Sigmoid colon (tissue), 7 donors: ENCODE data around the gene TRIM47. TPM values are rescaled to one million over a fixed set of nuclear protein-coding genes. Genes with fewer than 3 reads are reported as not detected.
A peak's percentile ranks its signal among the peaks of the same experiment; 100 is the strongest.

Source experiments
- DNase-seq: peaks from one replicate; pipeline ENCODE4 v3.0.0-alpha.2; 2019
- H3K27ac ChIP-seq, 4 donors: fragments of 200-600 bp; sonication (generic); one replicate each; pipeline ENCODE4 v1.5.1; 2016 to 2019; ENCODE audit warnings: mild to moderate bottlenecking in 1 of 4
- H3K27me3 ChIP-seq, 3 donors: fragments of 200-600 bp; sonication (generic); one replicate each; pipeline ENCODE4 v1.5.1; 2019; ENCODE audit warnings: mild to moderate bottlenecking in 1 of 3
- H3K36me3 ChIP-seq, 4 donors: fragments of 200-600 bp; sonication (generic); one replicate each; pipeline ENCODE4 v1.5.1; 2016 to 2019
- H3K4me1 ChIP-seq, 4 donors: fragments of 200-600 bp; sonication (generic); one replicate each; pipeline ENCODE4 v1.5.1; 2017 to 2019
- H3K4me3 ChIP-seq, 4 donors: fragments of 200-600 bp; sonication (generic); one replicate each; pipeline ENCODE4 v1.5.1; 2017 to 2019; ENCODE audit warnings: mild to moderate bottlenecking in 2 of 4, moderate library complexity in 1 of 4
- H3K9me3 ChIP-seq, 4 donors: fragments of 200-600 bp in 3 of 4; sonication (generic) in 3 of 4; one replicate each; pipeline versions ENCODE4 v1.5.1 to v1.6.1; 2013 to 2019
- CTCF ChIP-seq, 4 experiments: fragments of 450-650 bp in 3 of 4; fragments of 200-600 bp in 1 of 4; IDR thresholded peaks; one replicate each; pipeline ENCODE4 v1.5.1; 2016 to 2019; ENCODE audit warnings: antibody characterized with exemption in 4 of 4, mild to moderate bottlenecking in 3 of 4, moderate library complexity in 2 of 4
- EP300 ChIP-seq, 4 donors: sonication (generic); formaldehyde crosslinking; IDR thresholded peaks; one replicate each; pipeline ENCODE4 v1.6.1; 2017; ENCODE audit warnings: antibody characterized with exemption in 4 of 4
- POLR2A ChIP-seq, 2 donors: fragments of 450-650 bp; IDR thresholded peaks; one replicate each; pipeline ENCODE4 v1.6.1; 2016; ENCODE audit warnings: antibody characterized with exemption in 2 of 2, mild to moderate bottlenecking in 2 of 2, moderate library complexity in 2 of 2
- POLR2AphosphoS5 ChIP-seq, 4 donors: sonication (generic); formaldehyde crosslinking; IDR thresholded peaks; one replicate each; pipeline ENCODE4 v1.6.1; 2017; ENCODE audit warnings: antibody characterized with exemption in 4 of 4
- WGBS, 2 donors: extraction: QIAGEN DNeasy Blood & Tissue Kit; methylation state at CpG; one replicate each; pipeline ENCODE4 v1.1.7; 2013; 5-methylcytosine and 5-hydroxymethylcytosine counted together
- intact Hi-C: fragments of 100-400 bp; cut with DNase I; formaldehyde crosslinking; loops from one replicate; pipeline ENCODE4 v1.15.1; 2023
- polyA plus RNA-seq, 3 donors: library from polyadenylated mRNA; stranded (reverse); fragments of 200-250 nt; gene quantifications; one replicate each; pipeline ENCODE4 v1.2.3, GENCODE V29; 2013
- total RNA-seq, 4 donors: library from RNA; depleted of rRNA; stranded (reverse); fragments of >200 nt; gene quantifications; one replicate each; pipeline ENCODE4 v1.1.0, GENCODE V29; 2016
- donor health status: healthy with polysubstance abuse.
- donor health status: Bipolar disorder and iron deficiency.
- donor health status: healthy.

TRIM47 gene
- total and polyA plus RNA-seq, 7 donors, result 27.8 to 41.0 (median 39.0) TPM

- intact Hi-C loops, result loop anchor here (5.0 to 10.0 kb wide), 2 partner anchors 123 to 175 kb away; partner anchors contain the start of genes GALR2, SRP68 and ZACN
- WGBS, 2 donors, result 92 to 95% methylated on average over 23 of the region's 23 CpGs
- Histone ChIP-seq H3K4me3 (no peak overlapping the region), H3K27ac (no peak overlapping the region), H3K4me1 (peaks cover 0 to 34% (median 28%) of the 10 kb centered on the region in 4 donors), H3K27me3 (no peaks in the 10 kb centered on the region), H3K36me3 (peaks cover 25 to 51% (median 34%) of the 10 kb centered on the region in 4 donors), H3K9me3 (no peaks in the 10 kb centered on the region)
- TF ChIP-seq CTCF (IDR thresholded peaks at IDR 0.05) (no peak), POLR2AphosphoS5 (IDR thresholded peaks at IDR 0.05) (no peak)
- DNase-seq, result peak; percentile 66
These were observed 21.5 kb upstream of the TRIM47 start for GRCh38 chr17:75899767-75900468.

GRCh38 chr17:75899353-75899752 lies 21.0 kb upstream of the TRIM47 start:
- intact Hi-C loops, result loop anchor here (5.0 kb wide), 1 partner anchor 122 kb away; a partner anchor contains a TSS
- Histone ChIP-seq H3K27me3 (no peaks in the 10 kb centered on the region), H3K36me3 (peaks cover 25 to 51% (median 34%) of the 10 kb centered on the region in 4 donors), H3K9me3 (no peaks in the 10 kb centered on the region), H3K4me1 (peaks cover 0 to 39% (median 34%) of the 10 kb centered on the region in 4 donors), H3K4me3 (no peak overlapping the region), H3K27ac (no peak overlapping the region)
- DNase-seq, result peak; percentile 68
- TF ChIP-seq POLR2A (IDR thresholded peaks at IDR 0.05) (no peak), CTCF (IDR thresholded peaks at IDR 0.05) (no peak), POLR2AphosphoS5 (IDR thresholded peaks at IDR 0.05) (no peak), EP300 (IDR thresholded peaks at IDR 0.05) (no peak)
- 91 to 95% methylated on average over 13 of the region's 13 CpGs for WGBS, 2 donors

- Histone ChIP-seq H3K4me1 (peaks cover 0 to 39% (median 34%) of the 10 kb centered on the region in 4 donors), H3K4me3 (no peak overlapping the region), H3K27me3 (no peaks in the 10 kb centered on the region), H3K9me3 (no peaks in the 10 kb centered on the region), H3K27ac (no peak overlapping the region), H3K36me3 (peaks cover 25 to 51% (median 34%) of the 10 kb centered on the region in 4 donors)
- TF ChIP-seq CTCF (IDR thresholded peaks at IDR 0.05) (no peak), EP300 (IDR thresholded peaks at IDR 0.05) (no peak), POLR2A (IDR thresholded peaks at IDR 0.05) (no peak), POLR2AphosphoS5 (IDR thresholded peaks at IDR 0.05) (no peak)
- DNase-seq, result peak; percentile 64
- intact Hi-C loops, result loop anchor here (5.0 kb wide), 1 partner anchor 121 kb away; a partner anchor contains a TSS
- 96 to 97% methylated on average over 16 of the region's 16 CpGs for WGBS, 2 donors
These were observed 20.4 kb upstream of the TRIM47 start for GRCh38 chr17:75898791-75899190.

- Histone ChIP-seq H3K27ac (peak overlapping the region in 2 of 4 donors; percentile 95), H3K4me3 (no peak overlapping the region), H3K9me3 (no peaks in the 10 kb centered on the region), H3K4me1 (peaks cover 0 to 39% (median 34%) of the 10 kb centered on the region in 4 donors), H3K27me3 (no peaks in the 10 kb centered on the region), H3K36me3 (peaks cover 25 to 49% (median 34%) of the 10 kb centered on the region in 4 donors)
- TF ChIP-seq POLR2A (IDR thresholded peaks at IDR 0.05) (no peak), POLR2AphosphoS5 (IDR thresholded peaks at IDR 0.05) (no peak), CTCF (IDR thresholded peaks at IDR 0.05) (no peak)
- intact Hi-C loops, result loop anchor here (5.0 kb wide), 1 partner anchor 121 kb away; a partner anchor contains a TSS
- 81 to 91% methylated on average over 8 of the region's 8 CpGs for WGBS, 2 donors
- DNase-seq, result peak; percentile 70
These were observed 19.7 kb upstream of the TRIM47 start for GRCh38 chr17:75898065-75898464.
